HG03103 (cell line): Measurements from ENCODE around the gene DNASE1L3.
A peak's percentile ranks its signal among the peaks of the same experiment; 100 is the strongest.
"Not testable (repeated sequence)": the region's sequence is repeated elsewhere in the genome, so short reads cannot be mapped to it uniquely, and the experiment has no call there.

ENCODE experiments used
- ATAC-seq: cut with Tn5 transposase; IDR thresholded peaks from one replicate; pipeline ENCODE4 v1.9.1; 2021; ENCODE audit warnings: low read depth; ENCODE audit not compliant: unreplicated experiment

Gene DNASE1L3

DNA sequence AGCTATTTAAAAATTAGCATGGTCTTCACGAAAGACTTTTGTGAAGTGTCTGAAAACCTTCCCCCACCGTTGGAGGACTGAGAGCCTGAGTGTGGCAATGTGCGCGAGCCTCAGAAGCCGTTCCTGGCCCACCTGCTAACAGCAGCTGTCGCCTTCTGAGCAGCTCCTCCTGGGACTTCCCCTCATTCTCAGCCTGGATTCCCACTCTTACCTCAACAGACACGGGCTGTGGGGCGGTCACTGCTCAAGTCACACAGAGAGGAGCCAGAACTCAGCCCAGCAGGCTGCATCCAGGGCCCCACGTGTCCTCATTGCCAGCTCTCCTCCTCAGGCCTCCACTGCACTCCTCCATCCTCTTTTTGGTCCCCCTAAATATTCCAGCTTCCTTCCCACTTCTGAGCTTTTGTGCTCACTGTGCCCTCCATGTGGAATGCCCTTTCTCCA is 7.8 kb downstream of the DNASE1L3 start:
- peak; percentile 42 for ATAC-seq

DNA sequence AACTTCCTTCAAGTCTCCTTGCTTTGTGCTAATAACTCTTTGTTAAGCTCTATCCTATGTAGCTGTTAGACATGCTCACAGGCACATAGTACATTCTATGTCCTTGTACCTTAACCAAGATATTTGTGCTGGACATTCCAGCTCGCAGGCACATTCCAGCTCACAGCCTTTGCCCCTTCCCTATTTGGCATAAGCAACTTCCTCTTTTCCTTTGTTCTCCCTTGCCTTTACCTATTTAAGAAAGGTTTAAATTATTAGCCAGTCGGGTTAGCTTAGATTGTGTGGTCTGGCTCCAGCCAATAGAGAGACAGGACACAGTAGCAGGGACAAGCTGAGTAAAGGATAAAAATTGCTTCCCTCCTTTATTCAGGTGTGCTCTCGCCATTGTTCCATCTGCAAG is 9.3 kb downstream of the DNASE1L3 start:
- not testable (repeated sequence) for ATAC-seq

DNA sequence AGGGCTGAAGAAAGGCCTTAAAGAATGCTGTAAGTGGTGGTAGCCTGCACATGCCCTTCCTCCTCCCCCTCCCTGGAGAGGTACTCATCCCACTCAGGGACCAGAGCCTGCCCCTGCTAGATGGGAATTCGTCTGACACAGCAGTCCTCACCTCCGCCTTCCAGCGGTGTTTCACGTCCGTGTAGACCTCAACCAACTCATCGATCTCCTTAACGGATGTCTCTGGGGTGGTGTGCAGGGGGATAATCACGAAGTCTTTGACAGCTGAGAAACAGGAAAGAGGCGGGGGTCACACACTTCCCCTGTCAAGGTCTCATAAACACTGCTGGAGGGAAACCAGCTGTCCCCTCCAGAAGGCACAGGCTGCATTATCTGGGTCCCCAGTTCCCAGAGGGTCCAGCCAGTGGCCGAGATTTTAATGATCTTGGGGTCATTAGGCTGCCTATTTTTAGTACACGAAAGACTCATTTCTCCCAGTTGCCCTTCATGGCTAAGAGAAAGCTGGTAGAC is 9.9 kb downstream of the DNASE1L3 start:
- no peak for ATAC-seq

DNA sequence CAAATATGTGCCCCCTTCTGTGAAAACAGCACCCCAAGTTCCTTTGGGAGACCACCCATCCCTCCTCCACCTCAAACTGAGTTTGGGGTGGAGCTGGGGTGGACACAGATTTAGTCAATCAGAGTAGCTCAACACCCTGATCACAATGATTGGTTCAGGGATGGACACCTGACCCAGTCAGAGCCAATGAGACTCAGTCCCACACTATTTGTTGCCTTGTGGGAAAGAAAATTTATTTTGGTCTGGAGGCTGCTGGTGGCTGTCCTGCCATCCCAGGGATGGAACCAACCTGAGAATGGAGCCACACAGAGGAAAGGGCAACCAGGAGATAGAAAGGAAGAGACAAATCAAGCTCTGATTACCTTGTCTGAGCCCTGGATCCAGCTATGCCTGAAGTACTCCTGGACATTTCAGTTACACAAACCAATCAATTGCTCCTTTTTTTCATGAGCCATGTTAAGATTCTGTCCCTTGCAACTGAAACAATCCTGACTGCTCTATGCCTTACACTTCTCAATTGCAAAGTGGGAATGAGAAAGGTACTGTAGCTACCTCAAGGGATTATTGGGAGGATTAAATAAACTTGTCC is 10.6 kb downstream of the DNASE1L3 start:
- no peak for ATAC-seq

DNA sequence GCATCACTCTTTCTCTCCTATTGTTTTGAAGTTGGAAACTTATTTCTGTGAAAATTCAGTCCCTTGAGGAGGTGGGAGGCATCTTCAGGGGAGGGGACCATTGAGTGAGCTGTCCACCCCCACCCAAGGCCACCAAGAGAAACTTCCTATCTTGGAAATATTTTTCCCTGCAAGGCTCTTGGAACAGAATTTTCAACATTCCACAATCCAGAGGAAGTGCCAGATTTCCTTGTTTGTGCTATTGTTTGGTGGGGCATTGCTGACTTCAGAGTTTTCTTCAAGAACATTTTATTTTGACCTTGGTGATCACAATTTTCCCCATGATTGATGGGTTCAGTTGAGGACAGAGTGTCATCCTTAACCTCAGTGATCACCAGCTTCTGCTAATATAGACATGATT is 12.0 kb downstream of the DNASE1L3 start:
- no peak for ATAC-seq

DNA sequence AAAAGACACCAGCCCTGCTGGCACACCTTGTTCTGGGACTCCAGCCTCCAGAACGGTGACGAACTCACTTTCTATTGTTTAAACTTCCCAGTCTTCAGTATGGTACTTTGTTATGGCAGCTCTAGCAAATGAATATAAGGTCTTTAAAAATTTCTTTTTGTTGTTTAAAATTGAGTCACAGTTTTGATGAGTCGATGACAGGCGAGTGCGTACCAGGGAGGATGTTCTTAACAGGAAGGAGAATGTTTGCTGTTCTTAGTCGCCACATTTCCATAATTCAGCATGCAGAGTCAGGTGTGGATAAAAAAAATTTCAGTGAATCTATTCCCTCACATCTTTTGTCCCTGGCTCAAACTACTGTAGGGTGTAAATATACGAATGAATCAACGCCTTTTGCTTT is 12.4 kb downstream of the DNASE1L3 start:
- no peak for ATAC-seq

DNA sequence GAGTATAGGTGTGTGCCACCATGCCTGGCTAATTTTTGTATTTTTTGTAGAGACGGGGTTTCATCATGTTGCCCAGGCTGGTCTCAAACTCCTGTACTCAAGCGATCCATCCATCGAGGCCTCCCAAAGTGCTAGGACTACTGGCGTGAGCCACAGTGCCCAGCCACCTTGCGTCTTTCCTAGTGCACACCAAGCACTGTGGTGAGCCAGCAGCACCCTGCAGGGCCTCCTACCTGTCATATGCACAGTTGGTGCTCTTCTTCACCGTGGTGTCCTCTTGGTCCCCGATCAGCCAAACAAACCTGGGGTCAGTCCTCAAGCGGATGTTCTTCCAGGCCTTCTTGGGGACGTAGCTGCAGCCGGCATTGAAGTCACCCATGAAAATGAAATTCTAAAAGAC is 13.2 kb downstream of the DNASE1L3 start:
- ATAC-seq = no peak

DNA sequence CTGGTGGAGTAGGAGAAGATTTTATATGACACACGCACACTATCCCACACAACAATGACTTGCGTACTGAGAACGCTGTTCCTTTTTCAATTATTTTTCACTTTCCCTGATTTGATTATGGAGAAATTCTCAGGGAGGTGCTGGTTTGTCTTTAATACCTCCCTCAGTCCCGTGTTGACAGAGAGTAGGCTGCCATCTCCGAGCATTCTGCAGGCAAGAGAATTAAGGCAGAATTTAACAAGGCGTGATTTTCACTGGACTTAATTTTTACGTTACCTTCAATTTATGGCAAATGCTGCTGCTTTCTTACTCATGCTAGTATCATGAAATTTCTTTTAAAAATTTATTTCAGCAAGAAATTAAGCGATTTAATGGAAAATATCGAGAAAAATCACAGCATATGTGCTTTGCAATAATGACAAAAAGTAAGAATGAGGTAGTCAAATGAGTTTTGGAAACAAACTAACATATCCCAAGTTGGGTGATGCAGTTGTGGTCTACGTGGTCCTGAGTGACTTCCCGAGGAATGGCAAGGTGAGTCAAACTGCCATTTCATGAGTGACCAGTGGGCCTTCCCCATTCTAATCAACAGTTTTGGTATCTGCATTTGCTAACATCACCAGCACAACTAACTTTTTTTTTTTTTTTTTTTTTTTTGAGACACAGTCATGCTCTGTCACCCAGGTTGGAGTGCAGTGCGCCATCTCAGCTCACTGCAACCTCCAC is 16.9 kb downstream of the DNASE1L3 start:
- no peak for ATAC-seq

DNA sequence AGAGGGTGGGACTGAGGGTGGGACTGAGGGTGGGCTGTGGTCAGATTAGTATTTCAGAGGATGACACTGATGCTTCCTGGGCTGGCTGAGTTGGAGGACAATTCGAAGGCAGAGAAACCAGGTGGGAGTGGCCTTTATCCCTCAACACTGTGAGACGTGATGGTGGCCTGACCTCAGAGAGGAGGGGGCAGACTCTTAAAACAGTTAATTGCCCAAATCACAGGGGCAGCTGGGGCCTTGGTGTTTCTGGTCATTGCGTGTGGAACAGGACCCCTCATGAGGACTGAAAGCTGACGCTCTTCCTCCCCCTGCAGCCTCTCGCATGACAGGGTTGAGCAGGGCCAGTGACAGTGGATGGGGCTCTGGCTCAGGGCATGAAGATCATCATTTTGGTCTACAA is 18.7 kb downstream of the DNASE1L3 start:
- ATAC-seq = no peak

DNA sequence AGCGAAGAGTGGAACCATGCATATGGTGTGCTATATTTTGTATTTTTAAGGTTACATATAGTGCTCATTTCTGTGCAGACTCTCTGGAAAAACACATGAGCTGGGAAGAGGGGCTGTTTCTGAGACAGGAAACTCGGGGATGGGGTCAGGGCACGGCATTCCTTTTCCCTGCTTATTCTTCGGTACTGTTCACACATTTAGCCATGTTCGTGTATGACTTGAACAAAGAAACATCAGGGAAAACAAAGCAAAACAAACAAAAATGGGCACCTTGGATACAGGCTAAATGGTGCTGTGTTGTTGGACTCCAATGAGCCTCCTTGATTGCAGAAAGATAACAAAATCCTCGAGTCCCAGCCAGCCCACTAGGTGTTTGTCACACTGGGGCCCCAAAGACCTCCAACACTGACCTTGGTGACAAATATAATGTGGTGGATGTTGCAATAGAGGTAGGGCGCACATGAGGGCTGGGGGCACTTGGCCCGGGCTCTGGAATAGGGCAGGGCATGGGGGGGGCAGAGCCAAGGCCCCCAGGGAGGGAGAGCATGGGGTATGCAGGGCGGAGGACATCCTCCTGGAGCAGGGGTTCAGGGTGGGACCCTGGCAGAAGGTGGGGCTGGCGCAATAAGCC is 19.3 kb downstream of the DNASE1L3 start:
- ATAC-seq = no peak

DNA sequence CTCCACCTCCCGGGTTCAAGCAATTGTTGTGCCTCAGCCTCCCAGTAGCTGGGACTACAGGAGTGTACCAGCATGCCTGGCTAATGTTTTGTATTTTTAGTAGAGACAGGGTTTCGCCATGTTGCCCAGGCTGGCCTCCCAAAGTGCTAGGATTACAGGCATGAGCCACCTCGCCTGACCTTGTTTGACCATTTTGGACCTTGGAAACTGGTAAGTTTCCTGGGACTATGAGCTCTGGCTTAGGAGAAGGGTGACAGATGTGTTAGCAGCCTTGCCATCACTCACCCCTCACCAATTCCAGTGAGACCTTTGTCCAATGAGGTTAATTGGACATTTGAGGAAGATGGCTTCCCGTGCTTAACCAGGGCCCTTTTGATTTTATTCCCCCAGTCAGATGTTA is 19.9 kb downstream of the DNASE1L3 start:
- no peak for ATAC-seq

DNA sequence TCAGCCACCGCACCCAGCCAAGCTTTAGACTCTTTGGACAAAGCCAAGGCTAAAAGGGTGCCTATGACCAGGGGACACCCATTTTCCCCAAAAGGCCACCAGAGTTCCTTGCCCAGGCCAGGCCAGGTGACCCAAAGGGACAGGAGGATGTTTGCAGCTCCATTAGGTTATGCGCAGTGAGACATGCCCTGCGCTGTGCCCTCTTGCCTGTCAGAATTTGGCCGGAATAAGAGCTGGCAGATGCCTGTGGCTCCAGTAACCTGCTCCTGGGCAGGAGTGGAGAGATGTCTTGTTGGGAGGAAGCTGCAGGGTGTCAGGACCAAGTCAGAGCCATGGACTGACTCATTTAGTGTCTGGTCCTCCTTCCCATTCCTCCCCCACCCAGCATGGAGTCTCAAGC is 20.5 kb downstream of the DNASE1L3 start:
- no peak for ATAC-seq

DNA sequence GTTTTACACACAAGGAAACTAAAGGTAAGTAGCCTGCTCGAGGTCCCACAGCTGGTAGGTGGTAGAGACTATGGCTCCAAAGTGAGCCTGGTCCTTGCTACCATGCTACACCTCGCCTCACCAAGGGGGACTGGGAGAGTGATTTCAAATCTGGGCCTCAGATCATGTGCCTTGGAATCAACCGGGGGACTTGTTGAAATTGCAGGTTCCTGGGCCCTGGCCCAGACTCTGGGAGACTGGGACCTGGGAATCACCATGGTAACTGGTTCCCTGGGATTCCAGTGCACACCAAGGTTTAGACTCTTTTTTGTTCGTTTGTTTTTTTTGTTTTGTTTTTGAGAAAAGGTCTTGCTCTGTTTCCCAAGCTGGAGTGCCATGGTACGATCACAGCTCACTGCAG is 21.1 kb downstream of the DNASE1L3 start:
- ATAC-seq = no peak

DNA sequence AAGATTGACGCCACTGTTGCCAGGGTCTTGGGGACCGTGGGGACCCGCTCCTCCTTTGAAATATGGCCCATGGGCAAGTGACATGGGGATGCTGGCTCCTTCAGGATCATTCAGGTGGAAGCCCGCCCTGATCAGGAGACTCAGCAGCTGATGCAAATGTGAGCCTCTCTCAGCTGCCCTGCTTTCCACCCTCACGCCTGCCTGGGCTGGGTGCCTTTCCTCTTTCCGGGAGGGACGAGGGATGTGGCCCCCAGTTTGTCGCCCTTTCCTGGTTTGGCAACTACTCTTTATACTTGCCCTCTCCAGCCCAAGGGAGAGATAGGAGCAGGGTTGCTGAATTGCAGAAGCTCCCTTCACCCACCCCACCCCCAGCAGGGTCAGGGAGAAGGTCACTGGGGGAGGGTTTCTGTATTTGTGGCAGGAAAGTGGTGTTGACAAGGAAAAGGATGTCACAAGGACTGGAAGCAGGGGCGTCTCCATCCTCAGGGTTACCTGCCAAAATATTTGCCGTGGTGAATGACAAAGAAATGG is 21.8 kb downstream of the DNASE1L3 start:
- no peak for ATAC-seq

DNA sequence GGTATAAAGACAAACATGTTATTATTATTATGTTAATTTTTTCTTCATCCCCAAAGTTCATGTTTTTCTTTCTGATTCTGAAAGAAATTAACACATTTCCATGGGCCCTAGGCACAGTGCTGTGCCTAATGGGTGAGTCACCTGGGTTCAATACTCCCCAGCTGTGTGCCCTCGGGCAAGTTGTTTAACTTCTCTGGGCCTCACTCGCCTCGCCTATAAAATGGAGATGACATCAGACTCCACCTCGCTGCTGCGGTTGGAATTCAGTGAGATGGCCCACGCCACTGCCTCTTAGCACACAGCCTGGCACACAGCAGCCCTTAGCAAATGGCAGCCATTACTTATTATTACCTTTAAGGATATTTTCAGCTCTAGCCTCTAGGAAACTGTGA is 22.6 kb downstream of the DNASE1L3 start:
- ATAC-seq = no peak

DNA sequence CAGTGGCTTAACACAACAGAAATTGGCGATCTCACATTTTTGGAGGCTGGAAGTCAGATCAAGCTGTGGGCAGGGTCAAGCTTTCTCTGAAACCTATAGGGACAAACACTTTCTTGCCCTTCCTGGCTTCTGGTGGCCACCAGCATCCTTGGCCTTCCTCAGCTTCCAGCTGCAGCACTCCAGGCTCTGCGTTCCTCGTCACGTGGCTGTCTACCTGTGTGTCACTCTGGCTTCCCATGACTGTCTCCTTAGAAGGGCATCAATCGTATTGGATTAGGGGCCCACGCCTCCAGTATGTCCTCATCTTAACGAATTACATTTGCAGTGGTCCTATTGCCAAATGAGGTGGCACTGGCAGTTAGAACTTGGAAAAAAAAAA is 25.8 kb downstream of the DNASE1L3 start:
- ATAC-seq = no peak

DNA sequence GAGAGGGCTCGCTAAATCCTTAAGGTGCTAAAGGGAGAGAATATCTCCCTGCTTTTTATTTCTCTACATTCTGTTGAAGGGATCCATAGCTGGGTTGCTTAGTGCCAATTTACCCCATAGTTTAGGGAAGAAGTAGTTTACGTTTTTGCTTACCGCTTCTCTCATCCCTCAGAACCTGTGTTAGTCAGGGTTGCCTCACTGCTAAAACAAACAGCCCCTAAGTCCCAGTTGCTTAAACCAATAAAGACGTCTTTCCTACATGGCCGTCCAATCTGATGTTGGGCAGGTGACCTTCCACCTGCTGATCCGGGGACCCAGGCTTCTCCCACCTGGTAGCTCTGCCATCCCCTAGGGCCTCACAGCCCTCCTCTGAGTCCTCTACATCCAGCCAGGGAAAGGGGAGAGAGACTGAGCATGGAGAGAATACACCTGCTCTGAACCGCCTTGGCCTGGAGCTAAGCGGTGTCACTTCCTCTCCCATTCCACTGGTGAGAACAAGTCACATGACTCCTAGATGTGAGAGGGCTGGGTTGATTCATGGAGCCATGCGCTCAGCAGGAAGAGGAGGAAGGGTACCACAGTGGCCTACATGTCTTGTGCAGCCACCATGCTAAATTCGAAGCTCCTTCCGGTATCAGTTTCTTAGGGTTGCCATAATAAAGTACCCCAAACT is 26.3 kb downstream of the DNASE1L3 start:
- ATAC-seq = no peak

DNA sequence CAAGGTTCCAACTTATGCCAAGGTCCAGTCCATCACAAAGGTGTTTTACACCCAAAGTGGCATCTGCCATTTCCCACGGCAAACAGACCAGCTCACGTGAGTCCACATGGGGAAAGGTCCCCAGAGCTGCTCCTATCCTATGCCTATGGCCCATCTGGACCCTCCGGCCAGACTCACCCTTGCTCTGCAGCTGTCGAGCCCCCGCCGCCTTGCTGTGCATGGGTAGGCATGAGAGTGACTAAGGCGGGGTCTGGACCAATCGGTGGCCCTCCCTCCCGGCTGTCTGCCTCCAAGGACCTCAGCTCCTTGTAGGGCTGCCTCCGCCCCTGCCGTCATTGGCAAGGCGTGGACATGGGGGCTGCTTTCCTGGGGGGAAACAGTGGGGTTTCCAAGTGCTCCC is 26.9 kb downstream of the DNASE1L3 start:
- ATAC-seq = no peak

DNA sequence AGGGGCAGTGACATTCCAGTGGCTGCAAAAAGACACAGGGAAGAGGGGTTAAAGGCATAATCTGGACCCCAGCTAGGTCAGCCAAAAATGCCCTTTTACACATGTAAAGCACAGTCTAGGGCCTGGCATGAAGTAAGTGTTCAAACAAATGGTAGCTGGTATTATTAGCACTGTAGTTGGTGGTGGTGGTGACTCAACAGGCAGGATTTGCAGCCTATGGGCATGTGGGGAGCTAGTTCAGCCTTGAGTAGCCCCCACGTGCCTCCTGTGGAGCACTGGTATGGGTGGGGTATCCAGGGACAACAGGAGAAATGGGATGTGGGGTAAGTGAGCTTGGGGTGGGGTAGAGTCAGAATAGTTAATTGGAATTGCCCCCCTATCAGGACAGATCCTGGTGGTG is 27.6 kb downstream of the DNASE1L3 start:
- ATAC-seq = no peak

DNA sequence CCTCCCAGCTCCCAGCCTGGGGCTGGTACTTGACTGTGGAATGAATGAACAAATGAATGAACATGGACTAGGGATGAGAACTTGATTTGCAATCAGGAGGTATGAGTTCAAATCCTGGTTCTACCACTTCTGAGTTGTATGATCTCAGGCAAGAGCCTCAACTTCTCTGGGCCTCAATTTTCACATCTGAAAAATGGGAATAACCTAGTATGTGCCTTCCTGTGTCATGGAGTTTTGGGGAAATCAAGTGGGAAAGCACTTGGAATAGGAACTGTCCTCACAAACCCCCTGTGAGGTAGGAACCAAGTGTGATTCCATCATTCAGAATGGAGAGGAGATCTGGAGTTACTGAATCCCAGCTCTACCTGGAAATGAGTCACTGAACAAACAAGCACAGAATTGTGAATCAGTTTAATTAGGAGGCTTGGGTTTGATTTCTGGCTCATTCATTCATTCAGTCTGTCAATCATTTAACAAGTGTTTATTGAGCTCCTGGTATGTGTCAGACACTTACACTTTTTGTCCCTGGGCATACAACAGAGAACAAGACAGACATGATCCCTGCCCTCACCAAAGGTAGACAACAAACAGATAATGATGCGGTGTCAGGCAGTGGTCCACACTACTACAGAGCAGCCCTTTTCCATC is 29.7 kb downstream of the DNASE1L3 start:
- no peak for ATAC-seq
